ENCODE measurements around the gene VTI1B. TPM values are rescaled to one million over a fixed set of nuclear protein-coding genes. Genes with fewer than 3 reads are reported as not detected.

VTI1B gene
- total and polyA plus RNA-seq, 2 experiments from 2014 or later: 44.7 to 96.1 TPM

DNA sequence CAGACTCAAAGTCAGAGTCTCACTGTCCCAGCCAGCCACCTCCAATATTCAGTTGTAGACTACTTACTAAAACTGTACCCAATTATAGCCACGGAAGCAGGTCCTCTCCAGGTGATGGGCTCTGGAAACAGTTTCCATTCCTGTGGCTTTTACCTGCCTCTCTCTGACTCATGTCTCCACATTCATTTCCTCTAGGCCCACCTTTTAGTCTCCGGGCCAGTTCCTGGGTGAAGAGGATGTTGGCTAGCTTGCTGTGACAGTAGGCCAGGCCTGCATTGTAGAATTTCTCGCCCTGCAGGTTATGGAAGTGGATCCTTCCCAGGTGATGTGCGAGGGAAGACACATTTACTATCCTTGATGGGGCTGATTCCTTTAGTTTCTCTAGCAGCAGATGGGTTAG, 15.6 kb upstream of the VTI1B start:
- Mint-ChIP-seq H3K27me3 (ENCODE audit: insufficient read depth, low read depth, poor library complexity) (peaks cover 3% of the 10 kb centered on the region), H3K36me3 (ENCODE audit: low read depth) (peaks cover 81% of the 10 kb centered on the region), H3K4me3 (no peak overlapping the region), H3K4me1 (peaks cover 4% of the 10 kb centered on the region; the same call in 2 of the 3 replicates), H3K9me3 (no peaks in the 10 kb centered on the region), H3K27ac (no peak overlapping the region)
- DNase-seq (ENCODE audit: low spot score): no peak
- no peak overlapping the region for H3K4me2 ChIP-seq
- no peak for ATAC-seq
- H3K9me2 ChIP-seq (ENCODE audit: insufficient read depth): no peaks in the 10 kb centered on the region
- peaks cover 8% of the 10 kb centered on the region; the same call in 1 of the 2 replicates for H3K4me1 ChIP-seq (ENCODE audit: insufficient read depth)
- H3K27ac ChIP-seq (ENCODE audit: low read depth): no peak overlapping the region
- H3K4me3 ChIP-seq: no peak overlapping the region
- no peak overlapping the region for H2AFZ ChIP-seq
- TF ChIP-seq STAT1 (IDR thresholded peaks at IDR 0.05; ENCODE audit: unreplicated experiment) (no peak), POLR2AphosphoS5 (IDR thresholded peaks at IDR 0.05; ENCODE audit: low read depth) (no peak), EZH2phosphoT487 (IDR thresholded peaks at IDR 0.05; ENCODE audit: unreplicated experiment) (no peak), CTCF (conservative IDR thresholded peaks at IDR 0.05; ENCODE audit: low read depth in 2 of 2) (no peak), ETS1 (IDR thresholded peaks at IDR 0.05) (no peak), REST (IDR thresholded peaks at IDR 0.05; ENCODE audit: unreplicated experiment) (no peak), CREB1 (CRISPR knock-in tag; IDR thresholded peaks at IDR 0.05; ENCODE audit: low read depth) (no peak), JUNB (IDR thresholded peaks at IDR 0.05; ENCODE audit: unreplicated experiment) (no peak), ZNF462 (CRISPR knock-in tag; IDR thresholded peaks at IDR 0.05) (no peak), ZNF331 (CRISPR knock-in tag; IDR thresholded peaks at IDR 0.05; ENCODE audit: low read depth) (no peak), NANOG (IDR thresholded peaks at IDR 0.05; ENCODE audit: borderline replicate concordance) (no peak)
- H3K27me3 ChIP-seq (ENCODE audit: insufficient read depth): no peaks in the 10 kb centered on the region
- peaks cover 86% of the 10 kb centered on the region for H3K79me2 ChIP-seq (replicated peaks; ENCODE audit: insufficient read depth)
- H3F3A ChIP-seq (replicated peaks; ENCODE audit: low read depth): no peaks in the 10 kb centered on the region
- H4K20me1 ChIP-seq (replicated peaks; ENCODE audit: insufficient read depth): peaks cover 69% of the 10 kb centered on the region
- H3K36me3 ChIP-seq (ENCODE audit: insufficient read depth): peaks cover 78% of the 10 kb centered on the region
